HG03135 (cell line): Measurements from ENCODE around the gene ZNRF3.
"Not testable (repeated sequence)": the region's sequence is repeated elsewhere in the genome, so short reads cannot be mapped to it uniquely, and the experiment has no call there.

Experiments
- ATAC-seq: cut with Tn5 transposase; IDR thresholded peaks from one replicate; pipeline ENCODE4 v1.9.1; 2021; ENCODE audit warnings: mild to moderate bottlenecking, moderate library complexity; ENCODE audit not compliant: unreplicated experiment

The ZNRF3 gene

DNA sequence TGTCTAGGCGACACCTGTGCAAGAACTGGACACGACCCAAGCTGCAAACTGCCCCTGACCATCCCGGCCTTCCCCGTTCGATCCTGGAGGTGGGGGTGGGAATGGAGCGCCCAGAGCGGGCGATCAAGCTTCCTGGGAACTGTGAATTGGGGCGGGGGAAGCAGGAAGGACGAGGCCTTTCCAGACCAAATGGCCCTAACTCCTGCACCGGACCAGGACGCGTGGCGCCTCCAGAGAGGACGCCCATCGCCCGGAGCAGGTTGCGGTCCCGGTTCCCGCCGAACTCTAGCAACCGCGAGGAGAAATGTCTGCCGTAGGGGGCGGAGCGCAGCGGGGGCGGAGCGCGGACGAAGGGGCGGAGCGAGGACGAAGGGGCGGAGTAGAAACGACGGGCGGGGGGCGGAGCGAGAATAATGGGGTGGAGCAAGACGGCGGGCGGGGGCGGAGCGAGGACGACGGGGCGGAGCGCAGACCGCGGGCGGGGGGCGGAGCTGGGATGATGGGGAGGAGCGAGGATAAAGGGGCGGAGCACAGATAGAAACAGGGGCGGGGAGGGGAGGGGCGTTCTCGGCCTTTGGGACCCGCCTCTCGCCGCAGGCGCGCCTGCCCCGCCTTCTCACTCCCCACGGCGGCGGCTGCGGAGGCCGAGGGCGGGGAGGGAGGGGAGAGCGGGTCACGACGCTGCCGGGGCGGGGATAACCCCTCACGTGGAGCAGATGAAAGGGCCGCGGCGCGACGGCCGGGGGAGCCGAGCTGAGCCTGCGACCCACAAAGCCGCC, at the start of gene ZNRF3:
Gene ZNRF3, plus strand, starts transcription at position 695 of the 779 bp plus-strand sequence. CDS start 195 bp downstream, outside the sequence.
- ATAC-seq, result peak; percentile 68

DNA sequence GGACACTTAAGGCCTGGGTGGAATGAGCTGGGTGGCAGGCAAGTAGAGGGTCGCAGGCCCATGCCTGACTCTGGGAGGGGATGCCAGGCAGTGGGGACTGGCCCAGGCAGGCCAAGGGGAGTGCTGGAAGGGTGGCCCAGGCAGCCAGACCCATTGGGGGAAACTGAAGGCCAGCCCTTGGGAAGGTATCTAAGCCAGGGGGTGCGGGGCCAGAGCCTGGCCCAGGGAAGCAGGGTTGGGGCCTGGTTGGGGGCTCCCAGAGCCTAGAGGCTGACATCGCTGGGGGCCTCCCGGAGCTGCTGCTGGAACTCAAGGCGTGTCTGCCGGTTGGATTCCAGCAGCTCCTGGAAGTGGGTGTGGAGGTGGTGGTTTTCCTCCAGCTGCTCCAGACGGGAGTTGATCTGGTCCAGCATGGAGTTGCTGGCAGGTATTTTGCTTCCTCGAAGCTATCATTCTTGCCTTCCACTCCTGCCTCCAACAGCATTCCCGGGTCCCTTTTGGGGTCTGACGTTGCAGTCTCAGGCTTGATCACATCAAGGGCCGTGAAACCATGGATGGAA, 47.7 kb upstream of the ZNRF3 start:
- ATAC-seq, result no peak

DNA sequence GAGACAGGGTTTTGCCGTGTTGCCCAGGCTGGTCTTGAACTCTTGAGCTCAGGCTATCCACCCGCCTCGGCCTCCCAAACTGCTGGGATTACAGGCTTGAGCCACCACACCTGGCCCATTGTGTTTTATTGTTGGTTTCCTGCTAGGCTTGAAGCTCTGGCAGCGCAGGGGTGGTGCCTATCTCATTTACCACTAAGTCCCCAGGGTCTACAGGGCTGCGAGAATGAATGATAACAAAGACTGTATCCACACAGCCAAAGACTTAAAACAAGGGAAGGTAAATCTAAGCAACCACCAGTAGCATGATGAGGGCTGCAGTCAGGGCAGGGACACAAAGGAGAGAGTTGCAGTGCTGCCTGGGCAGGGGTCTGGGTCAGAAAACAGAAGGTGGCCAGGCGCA, 45.7 kb upstream of the ZNRF3 start:
- no peak for ATAC-seq

DNA sequence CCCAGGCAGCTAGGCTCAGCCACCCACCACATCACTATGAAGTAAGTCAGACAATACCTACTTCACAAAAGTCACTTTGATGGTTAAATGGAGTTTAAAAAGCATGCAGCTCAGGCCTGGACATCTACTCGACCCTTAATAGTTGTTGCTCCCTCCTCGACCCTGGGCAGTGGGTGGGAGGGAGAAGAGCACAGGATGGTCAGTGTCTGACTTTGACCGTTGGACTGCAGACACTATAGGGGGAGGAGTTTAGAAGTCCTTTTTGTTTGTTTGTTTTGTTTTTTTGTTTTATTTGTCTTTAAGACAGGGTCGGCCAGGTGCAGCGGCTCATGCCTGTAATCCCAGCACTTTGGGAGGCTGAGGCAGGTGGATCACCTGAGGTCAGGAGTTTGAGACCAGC, 44.4 kb upstream of the ZNRF3 start:
- no peak for ATAC-seq

DNA sequence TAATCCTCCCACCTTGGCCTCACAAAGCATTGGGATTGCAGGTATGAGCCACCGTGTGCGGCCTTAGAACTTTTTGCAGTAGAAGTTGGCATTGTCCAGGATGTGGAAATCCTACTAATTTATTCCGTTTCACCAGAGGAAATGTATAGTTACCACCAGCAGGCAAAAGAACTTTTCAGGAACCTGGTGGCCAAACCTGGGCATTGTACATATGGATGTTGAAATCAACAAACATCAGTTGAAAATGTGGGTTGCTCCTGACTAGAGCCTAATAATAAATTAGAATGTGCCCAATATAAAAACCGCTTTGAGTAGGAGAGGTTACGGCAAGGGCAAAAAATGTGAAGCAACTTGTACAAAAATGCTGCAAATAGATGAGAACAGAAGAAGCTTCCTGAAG, 42.3 kb upstream of the ZNRF3 start:
- no peak for ATAC-seq

DNA sequence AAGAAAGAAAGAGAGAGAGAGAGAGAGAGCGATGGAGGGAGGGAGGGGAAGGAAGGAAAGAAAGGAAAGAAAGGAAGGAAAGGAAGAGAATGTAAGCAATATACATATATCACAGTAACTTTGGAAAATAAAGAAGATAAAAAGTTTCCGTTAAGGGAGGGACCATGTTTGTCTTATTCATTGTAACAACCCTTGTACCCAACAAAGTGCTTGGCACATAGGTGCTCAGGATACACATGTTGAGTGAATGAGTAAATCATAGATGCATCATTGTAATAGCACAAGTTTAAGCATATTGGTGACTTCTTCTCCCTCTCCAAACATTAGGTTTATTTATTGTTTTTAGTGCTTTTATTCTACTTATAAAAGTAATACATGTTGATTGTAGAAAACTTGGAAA, 39.7 kb upstream of the ZNRF3 start:
- no peak for ATAC-seq

DNA sequence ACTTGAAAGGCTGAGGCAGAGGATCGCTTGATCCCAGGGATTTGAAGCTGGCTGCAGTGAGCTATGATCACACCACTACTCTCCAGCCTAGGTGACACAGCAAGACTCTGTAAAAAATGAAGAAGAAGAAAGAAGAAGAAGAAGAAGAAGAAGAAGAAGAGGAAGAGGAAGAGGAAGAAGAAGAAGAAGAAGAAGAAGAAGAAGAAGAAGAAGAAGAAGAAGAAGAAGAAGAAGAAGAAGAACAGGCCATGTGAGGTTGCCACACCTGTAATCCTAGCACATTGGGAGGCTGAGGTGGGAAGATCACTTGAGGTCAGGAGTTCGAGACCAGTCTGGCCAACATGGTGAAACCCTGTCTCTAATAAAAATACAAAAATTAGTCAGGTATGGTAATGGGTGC, 39.1 kb upstream of the ZNRF3 start:
- not testable (repeated sequence) for ATAC-seq

DNA sequence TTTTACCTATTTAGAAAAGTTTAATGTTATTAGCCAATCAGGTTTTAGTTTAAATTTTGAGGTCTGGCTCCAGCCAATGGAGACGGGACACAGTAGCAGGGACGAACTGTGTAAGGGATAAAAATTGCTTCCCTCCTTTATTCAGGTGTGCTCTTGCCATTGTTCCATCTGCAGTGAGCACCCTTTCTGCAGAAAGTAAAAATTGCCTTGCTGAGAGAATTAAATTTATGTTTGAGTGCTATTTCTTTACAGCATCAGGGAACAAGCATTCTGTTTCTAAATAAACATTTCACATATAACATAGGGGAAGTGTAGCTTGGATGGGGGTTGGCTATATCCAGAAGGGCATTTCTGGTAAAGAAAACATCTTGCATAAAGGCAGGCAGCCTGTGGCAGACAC, 36.4 kb upstream of the ZNRF3 start:
- no peak for ATAC-seq

DNA sequence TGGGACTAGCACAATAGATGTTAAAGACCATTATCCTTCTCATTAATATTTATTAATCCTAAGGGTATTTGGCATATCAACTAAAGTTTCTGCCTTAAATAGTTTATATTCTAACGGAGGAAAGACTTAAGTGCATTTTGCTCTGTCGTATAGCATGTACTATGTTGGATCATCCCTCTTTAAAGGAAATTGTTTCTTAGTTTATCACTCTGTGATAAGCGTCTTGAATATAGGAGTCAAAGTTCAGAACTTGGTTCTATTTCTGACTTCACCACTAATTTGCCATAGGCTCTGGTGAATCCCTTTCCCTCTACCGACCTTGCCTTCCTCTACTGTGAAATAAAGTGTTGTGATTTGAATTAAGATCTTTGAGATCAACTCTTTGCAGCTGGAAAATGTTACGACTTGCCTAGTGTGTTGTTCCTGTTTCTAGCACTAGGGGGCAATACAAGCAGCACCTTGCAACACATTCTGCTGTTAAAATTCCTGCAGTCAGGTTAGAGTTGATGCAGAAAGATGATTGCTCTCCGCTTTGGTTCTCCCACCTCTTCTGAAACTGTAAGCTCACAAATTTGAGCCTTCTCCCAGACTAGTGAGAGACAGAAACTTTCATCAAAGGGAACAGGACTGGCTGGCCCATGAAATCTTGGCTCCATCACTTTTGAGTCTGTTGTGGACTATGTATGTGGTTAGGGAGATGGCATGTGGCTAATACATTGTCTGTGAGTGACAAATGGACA, 27.8 kb upstream of the ZNRF3 start:
- no peak for ATAC-seq

DNA sequence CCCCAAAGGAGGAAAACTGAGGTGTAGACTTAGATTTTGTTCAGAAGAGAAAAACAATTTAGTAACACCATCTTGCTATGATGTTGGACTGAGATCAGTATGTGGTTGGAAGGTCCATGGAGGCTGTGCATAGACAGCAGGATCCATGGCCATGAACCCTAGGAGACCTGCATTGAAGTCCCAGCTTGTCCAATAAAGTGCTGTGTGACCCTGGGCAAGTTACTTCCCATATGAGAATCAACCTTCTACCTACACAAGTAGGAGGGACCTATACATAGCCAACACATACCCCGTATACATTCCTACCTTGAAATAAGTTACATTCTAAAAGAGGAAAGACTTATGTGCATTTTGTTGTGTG, 27.3 kb upstream of the ZNRF3 start:
- ATAC-seq, result no peak

DNA sequence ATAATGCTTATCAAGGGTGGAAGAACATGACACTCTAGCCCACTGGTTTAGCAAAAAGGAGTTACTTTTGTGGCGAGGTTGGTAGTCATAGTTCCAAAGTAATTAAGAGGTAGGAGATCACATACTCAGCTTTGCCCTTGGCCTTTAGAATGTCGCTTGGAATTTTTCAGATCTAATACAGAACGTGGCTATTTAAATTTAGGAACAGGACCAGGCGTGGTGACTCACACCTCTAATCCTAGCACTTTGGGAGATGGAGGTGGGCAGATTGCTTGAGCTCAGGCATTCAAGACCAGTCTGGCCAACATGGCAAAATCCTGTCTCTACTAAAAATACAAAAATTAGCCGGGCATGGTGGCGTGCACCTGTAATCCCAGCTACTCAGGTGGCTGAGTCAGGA, 26.1 kb upstream of the ZNRF3 start:
- no peak for ATAC-seq

DNA sequence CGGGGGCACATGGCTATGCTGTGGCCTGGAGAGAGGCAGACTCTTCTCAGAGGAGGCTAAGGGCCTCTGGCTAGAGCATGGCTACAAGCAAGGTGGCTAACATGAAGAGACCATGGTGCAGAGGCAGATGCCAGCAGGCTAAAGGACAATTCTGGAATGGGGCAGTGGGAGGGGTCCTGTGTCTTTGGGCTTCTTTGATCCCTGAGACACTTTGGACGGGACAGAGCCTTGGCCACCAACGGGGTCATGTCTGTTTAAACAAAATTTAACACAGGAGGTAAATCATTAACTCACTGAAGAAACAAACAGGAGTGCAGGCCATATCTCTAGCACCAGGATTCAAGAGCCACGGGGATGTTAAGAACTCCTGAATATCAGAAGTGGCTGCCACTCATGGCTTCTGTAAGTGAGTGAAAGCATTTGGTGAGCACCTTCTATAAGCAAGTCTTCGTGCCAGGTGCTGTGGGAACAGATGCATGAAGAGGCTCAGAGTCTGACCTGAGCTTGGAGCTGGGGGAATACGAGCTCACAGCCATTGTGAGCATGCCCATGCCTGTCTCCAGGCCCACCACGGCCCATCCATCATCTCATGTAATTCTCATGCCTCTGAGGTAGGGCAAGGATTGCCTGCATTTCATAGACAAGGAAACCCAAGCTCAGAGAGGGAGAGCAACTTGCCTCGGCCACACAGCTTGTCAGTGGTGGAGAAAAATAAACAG, 18.3 kb upstream of the ZNRF3 start:
- ATAC-seq, result no peak

DNA sequence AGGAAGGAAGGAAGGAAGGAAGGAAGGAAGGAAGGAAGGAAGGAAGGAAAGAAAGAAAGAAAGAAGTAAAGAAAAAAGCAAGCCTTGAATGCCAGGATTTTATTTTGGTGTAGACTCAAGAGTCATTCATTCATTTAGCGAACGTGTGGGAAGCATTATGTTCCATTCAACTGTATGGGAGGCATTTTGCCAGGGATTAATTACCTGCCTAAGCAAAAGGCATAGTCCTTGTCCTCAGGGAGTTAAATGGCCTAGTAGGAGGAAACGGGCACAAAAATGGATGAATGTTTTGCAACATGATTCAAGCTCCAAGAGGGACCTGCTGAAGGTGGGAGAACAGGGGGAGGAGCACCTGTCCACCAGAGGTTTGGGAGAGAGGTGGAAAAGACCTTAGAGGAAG, 16.2 kb upstream of the ZNRF3 start:
- no peak for ATAC-seq

DNA sequence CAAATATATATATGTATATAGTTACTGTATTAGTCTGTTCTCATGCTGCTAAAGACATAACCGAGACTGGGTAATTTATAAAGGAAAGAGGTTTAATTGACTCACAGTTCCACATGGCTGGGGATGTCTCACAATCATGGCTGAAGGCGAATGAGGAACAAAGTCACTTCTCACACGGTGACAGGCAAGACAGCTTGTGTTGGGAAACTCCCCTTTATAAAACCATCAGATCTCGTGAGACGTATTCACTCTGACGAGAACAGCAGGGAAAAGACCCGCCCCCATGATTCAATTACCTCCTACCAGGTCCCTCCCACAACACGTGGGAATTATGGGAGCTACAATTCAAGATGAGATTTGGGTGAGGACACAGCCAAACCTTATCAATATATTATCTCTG, 15.0 kb upstream of the ZNRF3 start:
- ATAC-seq, result not testable (repeated sequence)

DNA sequence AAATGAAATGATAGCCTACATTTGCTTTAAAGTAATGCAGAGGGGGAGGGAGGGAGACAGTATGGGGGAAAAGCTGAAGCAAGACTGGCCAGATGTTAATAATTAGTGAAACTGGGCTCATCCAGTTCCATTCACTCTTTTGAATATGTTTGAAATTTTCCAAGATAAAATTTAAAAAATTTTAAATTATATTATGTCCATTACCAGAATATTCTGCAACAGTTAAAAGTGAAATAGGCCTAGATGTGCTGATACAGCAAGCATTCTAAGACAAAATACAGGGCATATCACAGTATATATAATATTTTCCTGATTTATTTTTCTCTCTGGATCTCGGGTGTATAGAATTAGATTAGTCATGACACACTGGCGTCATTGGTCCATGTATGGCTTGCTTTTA, 13.6 kb upstream of the ZNRF3 start:
- ATAC-seq, result no peak

DNA sequence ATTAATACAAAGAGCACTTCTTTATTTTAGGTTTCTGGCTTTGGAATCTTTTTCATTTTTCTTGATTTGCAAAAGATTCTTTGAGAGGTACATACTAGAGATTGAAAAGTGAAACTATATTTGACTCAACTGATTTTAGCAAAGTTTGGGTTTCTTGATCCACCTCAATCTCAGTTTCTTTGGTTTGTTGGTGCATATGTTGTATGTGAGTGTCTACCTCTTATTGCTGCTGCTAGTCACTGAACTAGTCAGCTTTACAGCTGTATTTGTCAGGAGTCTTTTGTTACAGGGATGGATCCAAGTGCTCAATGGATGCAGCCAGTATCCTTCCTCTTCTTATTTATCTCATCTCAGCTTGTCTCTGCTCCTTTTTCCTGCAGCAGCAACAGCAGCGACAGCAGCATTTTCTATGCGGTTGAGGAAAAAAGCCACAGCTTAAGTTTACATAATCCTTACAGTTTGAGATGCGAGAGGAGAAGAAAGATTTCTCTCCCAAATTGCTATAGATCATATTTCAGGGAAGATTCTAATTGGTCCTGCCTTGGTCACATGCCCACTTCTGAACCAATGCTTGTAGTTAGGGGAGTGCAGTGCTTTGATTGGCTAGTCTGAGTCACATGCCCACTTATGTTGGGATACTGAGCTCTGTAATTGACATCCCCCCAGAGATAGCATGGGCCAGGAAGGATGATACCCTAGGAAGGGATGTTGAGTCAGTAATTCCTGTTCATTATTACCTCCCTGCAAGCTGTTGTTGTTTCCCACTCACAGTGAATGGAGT, 10.0 kb upstream of the ZNRF3 start:
- ATAC-seq, result no peak

DNA sequence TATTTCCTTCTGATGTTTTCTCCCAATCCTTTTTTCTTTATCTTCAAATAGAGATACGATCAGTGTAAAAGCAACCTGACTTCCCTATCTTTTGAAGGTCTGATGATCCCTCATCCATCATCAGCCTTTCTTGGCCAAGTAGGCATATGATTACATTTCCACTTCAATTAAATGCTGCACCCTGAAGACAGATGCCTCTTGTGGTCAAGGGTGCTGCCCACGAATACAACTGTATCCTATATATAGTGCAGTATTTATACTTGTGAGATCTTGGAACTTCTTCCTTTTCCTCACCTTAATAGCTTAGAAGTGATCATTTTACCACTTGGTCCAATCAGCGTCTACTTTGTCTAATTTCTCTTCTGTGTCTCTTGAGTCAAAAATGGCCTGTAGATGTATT, 9.3 kb upstream of the ZNRF3 start:
- no peak for ATAC-seq

DNA sequence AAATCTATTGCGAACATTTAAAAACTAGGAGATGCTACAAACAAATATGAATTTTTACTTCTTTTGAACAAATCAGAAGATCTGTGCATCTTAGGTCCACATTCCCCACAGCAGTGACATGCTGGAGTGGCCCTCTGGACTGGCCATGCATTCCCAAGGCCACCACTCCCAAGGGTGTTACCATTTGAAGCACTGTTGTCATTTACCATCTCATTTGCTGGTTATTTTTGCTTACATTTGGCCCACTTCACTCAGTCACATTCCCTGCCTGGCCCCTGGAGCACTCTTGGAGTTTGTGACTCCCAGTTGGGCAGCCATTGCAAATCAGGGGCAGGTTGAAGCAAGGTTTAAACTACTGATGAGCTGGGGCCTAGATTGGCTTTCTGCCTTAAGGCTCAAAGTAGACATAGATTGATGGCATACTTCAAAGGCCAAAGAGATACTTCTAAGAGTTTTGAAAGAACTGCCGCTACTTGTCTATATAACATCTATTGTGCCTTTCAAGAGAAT, 8.5 kb upstream of the ZNRF3 start:
- no peak for ATAC-seq

DNA sequence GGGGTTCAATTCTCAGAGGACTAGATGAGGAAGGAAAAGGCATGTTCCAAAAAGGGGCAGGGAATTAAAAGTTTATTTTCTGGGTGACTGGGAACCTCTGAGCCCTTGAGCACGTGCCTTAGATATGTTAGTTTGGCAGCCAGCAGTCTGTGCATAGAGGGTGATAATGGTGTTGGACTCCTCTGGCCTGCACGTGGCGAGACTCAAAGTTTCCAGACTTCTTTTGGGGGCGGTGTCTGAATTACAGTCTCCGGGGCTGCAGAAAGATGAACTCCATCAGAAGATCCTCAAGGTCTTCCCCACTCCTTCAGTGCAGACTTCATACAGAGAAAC, 861 bp upstream of the ZNRF3 start:
- ATAC-seq, result no peak

DNA sequence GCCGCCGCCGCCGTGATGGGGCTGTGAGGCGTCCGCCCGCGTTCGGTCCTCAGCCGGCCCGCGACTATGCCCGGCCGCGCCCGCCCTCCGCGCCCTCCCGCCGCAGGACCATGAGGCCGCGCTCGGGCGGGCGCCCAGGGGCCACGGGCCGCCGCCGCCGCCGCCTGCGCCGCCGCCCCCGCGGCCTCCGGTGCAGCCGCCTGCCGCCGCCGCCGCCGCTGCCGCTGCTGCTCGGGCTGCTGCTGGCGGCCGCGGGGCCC, 215 bp downstream of the ZNRF3 start:
- peak; percentile 36 for ATAC-seq
